NK-92 (cell line): Measurements from ENCODE around the gene OR51G2.

Experiments
- DNase-seq: peaks from one replicate; lab custom pipeline; 2025; ENCODE audit not compliant: unreplicated experiment; lab: John Stamatoyannopoulos, UW

OR51G2 gene

DNA sequence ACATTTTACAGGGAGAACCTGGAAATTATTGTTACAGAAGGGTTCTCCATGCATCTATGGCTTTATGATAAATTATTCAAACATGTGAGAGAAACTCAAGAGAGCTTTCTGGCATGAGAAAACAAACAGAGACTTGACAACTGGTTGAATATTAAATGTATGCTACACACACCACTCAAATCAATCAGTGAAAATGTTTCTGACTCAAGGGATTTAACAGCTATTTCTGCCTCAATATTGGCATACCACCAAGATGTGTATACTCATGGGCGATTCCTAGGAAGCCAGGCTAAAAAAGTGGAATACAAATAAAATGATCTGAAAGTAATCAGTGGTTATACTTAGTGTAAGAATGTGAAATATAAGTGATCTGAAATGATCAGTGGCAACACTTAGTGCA lies 53.3 kb downstream of the OR51G2 start:
- DNase-seq, result no peak

- DNase-seq, result no peak
Measured at GRCh38 chr11:4863876-4864275, 55.3 kb downstream of the OR51G2 start.
